Measurements from ENCODE around the gene PHACTR1.
"Not testable (repeated sequence)": the region's sequence is repeated elsewhere in the genome, so short reads cannot be mapped to it uniquely, and the experiment has no call there.

The PHACTR1 gene

DNA sequence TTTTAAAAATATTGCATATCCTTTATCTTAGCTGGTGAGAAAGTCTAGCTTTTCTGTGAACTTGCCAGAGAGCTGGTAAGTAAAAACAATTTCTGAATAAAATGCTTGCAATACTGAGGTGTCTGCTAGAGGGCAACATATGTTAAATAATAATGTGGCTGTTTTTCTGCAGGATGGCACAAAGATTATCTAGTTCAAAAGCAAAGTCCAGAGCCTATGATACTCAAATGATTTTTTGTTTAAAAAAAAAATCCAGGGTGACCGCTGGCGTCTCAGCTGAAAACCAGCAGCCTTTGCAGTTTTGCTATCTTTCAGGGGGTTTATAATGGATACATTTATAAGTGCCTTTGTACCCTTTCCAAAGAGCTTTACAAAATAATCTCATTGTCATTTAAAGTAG, 194.9 kb downstream of the PHACTR1 start:
- peak; percentile 83 for DNase-seq

GRCh38 chr6:12913201-12913600, 196.6 kb downstream of the PHACTR1 start:
- no peak for DNase-seq

- peak; percentile 38 for DNase-seq
Measured at GRCh38 chr6:12916006-12916405, 199.4 kb downstream of the PHACTR1 start.

GRCh38 chr6:12916420-12917136, 200.0 kb downstream of the PHACTR1 start:
- no peak for DNase-seq

GRCh38 chr6:12921467-12921866, 204.9 kb downstream of the PHACTR1 start:
- no peak for DNase-seq

DNA sequence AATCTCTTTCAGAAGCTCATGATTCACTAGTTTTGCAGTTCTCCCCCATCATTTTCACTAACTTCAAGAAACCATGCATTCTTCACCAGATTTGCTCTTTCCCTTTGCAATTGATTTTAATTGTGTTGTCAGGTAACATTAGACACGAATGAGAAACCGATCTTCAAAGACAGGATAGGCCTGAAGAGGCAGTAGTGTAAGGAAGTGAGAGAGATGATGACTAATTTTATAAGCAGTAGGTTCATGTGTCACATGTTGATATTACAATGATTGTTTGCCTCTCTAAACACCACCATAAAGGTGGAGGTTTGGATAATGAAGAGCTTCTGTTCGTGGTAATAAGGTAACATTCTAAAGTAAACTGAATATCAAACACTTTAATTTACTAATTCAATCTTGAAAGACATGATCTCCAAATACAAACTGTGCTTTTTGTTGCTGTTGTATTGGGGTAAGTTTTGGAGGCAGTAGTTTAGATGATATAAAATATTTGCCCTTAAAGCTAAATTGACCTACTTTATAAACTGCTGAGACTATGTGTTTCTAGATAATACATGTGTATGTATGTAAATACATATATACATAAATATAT, 207.2 kb downstream of the PHACTR1 start:
- DNase-seq = no peak

- DNase-seq = no peak
Measured at GRCh38 chr6:12924911-12925310, 208.3 kb downstream of the PHACTR1 start.

- no peak for DNase-seq
Measured at GRCh38 chr6:12927746-12928145, 211.2 kb downstream of the PHACTR1 start.

GRCh38 chr6:12929678-12930077, 213.1 kb downstream of the PHACTR1 start:
- peak; percentile 29 for DNase-seq

DNA sequence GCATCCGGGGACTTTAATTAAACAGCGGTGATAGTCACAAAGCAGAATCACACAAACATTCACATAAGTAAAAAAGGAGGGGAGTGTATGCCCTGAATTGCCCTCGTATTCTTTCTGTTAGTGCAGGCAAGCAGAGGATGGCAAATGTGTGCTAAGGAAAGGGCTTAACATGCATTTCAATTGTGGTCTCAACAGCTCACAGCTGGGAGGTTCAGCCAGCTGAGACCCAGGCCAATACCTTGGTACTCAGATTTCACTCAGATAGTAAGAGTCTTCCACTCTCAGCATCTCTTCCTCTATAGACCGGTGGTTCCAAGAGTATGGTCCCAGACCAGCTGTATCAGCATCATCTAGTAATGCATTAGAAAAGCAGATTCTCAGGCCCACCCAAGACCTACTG, 215.1 kb downstream of the PHACTR1 start:
- no peak for DNase-seq

- no peak for DNase-seq
Measured at GRCh38 chr6:12935637-12936036, 219.1 kb downstream of the PHACTR1 start.

DNA sequence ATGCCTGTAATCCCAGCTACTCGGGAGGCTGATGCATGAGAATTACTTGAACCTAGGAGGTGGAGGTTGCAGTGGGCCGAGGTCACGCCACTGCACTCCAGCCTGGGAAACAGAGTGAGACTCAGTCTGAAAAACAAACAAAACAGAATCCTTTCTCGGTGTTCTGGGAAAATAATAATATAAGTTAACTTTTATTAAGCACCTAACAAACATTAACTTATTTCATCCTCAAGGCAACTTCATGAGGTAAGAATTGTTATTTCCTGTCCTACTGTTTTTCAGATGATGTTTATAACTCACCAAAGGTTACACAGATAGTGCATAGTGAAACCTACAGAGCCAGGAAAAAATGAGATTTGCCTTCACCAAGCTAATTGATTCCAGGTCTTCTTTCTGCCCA, 221.4 kb downstream of the PHACTR1 start:
- no peak for DNase-seq

GRCh38 chr6:12939314-12939713, 222.7 kb downstream of the PHACTR1 start:
- DNase-seq = no peak

DNA sequence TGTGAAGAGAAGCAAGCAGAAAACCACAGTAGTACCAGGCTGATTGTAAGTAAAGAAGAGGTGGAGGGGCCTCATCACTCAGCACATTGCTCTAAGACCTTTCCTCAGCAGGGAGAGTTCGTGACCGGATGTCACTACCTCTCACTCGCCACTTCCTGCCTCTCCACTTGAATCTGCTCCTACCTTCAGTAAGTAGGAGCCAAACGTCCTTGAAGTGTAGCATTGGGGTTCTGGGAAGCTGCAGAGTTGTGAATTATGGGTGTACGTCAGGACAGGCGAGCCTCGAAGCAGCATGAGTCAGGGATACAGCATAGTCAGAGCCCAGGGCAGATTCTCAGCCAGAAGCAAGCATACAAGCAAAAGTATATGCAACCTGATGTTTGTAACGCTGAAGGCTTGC, 224.9 kb downstream of the PHACTR1 start:
- peak; percentile 40 for DNase-seq

DNA sequence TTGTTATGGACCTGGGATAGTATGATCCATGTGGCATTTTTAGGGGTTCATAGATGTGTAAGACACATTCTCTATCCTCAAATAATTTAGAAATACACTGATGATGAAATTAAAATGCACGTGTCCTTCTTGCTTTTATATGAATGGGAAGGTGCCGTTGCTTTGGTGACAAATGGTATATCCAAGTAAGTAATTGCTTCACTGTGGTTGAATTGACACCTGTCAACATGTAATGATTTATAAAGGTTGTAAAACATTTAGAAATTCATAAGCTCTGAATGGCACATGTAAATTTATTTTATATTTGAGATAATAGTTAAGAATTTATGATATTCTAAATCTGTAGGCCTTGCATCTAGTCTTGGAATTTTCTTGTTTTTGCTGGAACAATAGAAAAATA, 227.0 kb downstream of the PHACTR1 start:
- no peak for DNase-seq

- peak; percentile 32 for DNase-seq
Measured at GRCh38 chr6:12944001-12944400, 227.4 kb downstream of the PHACTR1 start.

DNA sequence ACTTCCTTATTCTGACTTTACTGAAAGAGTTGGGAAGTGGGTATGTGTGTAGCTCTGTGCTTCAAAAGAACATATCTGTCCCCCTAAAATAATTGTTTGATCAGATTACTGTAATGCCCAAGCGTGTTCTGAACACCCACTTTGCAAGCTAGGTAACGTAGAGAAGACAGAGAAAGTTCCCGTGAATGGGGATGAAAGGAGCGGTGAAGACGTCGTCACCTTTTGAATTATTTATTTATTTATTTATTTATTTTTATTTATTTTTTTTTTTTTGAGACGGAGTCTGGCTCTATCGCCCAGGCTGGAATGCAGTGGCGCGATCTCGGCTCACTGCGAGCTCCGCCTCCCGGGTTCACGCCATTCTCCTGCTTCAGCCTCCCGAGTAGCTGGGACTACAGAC, 228.0 kb downstream of the PHACTR1 start:
- DNase-seq = not testable (repeated sequence)

- peak; percentile 58 for DNase-seq
Measured at GRCh38 chr6:12947151-12947871, 230.7 kb downstream of the PHACTR1 start.

- DNase-seq = no peak
Measured at GRCh38 chr6:12947967-12948366, 231.4 kb downstream of the PHACTR1 start.

- no peak for DNase-seq
Measured at GRCh38 chr6:12950976-12951375, 234.4 kb downstream of the PHACTR1 start.

- no peak for DNase-seq
Measured at GRCh38 chr6:12951415-12951814, 234.8 kb downstream of the PHACTR1 start.

GRCh38 chr6:12952318-12952717, 235.8 kb downstream of the PHACTR1 start:
- DNase-seq = no peak

DNA sequence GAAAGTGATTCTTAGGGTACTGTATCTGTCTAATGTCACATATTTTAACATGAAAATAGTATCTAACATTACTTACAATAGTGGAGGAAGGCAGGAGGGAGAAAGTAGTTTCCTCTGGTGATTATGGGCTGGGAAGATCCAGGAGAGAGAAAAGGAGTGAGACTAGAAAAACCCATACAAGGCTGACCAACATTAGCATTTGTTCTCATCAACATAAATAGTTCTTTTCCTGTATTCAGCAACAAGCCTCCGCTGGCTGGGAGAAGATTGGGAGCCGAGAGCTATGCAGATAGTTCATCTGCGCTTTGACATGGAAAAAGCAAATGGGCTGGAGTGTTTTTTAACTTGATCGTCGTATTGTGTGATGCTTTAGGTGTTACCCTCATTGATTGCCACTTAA, 239.4 kb downstream of the PHACTR1 start:
- no peak for DNase-seq

- no peak for DNase-seq
Measured at GRCh38 chr6:12956991-12957320, 240.4 kb downstream of the PHACTR1 start.
